ENCODE results near the gene SLAMF1.
"Not testable (repeated sequence)": the region's sequence is repeated elsewhere in the genome, so short reads cannot be mapped to it uniquely, and the experiment has no call there.

SLAMF1 gene

DNA sequence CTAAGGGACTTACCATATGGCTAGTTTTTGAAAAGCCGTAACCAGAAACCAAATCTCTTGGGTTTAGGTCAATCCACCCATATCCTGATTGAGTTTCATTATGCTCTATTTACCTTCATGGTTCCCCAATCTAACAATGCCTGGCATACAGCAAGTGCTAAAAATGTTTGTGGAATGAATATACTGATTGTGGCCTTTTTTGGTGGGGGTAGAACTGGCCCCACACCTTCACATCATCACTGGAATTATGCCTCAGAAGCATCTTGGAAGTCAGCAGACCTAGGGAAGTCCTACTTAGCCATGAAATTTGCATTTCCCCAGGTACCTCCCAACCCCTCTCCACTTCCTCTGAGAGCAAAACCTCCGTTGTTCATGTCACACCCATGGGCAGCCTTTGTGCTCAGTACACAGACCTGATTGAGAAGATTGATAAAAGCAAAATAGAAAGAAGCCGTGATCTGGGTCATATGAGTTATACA is 17.8 kb upstream of the SLAMF1 start:
- no peak for DNase-seq

DNA sequence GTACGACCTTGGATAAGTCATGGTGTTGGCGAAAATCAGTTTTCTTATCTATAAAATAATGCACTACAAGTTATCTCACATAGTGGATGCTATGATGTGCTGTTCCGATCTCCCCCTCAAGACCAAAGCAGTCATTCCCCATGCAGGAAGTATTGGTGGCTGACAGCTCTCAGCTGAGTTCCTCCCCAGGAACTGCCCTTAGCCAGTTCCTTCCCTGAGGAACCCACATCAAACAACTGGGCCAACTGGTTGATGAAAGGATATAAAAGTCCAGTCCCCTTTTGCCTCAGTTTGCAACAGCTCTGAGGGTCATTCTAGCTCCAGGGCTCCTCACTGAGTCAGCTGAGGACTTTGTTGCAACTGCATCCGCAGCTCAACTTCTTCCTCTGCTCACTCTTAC is 16.1 kb upstream of the SLAMF1 start:
- no peak for DNase-seq

DNA sequence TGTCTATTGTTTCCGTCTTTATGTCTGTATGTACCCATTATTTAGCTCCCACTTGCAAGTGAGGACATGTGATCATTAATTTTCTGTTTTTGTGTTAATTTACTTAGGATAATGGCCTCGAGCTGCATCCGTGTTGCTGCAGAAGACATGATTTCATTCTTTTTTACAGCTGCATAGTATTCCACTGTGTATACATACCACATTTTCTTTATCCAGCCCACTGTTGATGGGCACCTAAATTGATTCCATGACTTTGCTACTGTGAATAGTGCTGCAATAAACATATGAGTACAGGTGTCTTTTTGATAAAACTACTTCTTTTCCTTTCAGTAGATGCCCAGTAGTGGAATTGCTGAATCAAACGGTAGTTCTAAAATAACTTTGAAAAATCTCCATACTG is 12.7 kb upstream of the SLAMF1 start:
- no peak for DNase-seq

DNA sequence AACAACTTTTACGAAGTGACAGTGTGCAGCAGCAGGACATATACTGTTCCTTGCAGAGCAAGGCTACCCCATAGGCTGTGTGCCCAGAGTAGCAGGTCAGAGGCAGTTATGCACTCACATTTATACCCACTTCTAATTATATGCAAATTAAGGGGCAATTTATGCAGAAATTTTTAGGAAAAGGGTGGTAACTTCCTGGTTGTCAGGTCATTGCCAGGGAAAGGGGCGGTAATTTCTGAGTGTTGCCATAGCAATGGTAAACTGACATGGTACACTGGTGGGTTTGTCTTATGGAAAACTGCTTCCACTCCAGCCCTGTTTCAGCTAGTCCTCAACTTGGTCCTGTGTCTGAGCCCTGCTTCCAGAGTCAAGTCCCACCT is 12.0 kb upstream of the SLAMF1 start:
- no peak for DNase-seq

DNA sequence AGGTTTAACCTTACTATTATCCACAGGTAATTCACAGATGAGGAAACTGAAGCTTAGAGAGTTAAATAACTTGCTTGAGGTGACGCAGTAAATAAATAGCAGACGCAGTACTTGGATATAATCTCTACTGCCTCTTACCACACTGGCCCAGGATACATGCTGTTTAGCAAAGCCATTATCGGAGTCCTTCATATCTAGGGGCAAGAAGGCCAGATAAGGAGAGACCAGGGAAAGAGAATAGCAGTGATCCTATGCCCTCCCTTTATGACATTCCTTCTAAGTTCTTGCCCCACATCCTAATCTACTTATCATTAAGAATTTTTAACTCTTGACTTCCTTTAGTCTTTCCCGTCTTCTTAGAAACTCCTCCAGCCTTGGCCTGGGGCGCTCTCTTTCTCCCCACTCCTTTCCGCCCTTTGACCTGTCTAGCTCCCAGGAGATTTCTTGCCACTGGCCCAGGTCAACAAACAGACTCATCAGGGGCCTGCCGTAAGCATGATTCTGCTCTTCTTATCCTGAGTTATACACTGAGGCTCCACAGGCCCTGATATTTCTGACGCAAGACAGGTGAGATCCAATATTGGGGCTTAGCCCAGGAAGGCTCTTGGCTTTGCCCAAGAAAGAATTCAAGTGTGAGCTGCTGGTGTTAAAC is 11.4 kb upstream of the SLAMF1 start:
- DNase-seq, result no peak

DNA sequence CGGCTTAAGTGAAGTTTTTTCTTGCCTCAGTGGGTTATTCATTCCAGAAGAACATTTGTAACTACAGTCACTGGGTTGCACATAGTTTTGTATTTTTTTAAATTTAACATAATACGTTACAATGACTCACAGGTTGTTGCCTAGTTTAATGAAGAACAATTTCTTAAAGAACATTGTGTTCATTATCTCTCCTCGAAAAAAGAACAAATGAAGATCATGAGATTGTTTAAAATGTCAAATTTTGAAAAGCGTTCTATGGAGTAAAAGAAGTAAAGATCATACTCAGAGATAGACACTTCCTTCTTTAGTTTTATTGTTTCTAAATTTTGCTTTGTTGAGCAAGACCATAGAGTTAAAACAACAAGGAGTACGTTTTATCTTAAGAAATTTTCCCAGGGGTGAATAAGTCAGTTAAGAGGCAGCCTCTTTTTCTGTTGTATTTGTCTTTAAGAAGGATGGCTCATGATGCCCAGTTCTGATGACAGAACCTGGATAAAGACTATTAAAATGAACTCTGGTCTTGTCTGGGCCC is 10.5 kb upstream of the SLAMF1 start:
- DNase-seq, result no peak

DNA sequence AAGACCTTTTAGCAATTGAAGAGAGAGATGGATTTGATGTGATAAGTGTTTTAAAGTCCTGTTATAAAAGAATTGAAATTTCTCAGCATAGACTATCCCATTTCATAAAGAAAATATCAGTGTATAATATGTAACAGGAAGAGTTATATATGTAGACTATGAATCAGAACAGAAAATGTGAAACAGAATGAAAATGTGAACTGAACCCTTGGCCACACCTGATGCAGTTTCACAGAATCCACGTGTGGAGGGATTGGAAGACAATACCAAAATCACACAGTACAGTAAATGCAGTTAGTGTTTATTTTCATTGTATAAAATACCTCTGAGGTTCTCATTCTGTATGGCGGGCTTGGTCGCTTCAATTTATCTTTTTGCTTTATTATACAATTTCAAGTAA is 9.9 kb upstream of the SLAMF1 start:
- no peak for DNase-seq

DNA sequence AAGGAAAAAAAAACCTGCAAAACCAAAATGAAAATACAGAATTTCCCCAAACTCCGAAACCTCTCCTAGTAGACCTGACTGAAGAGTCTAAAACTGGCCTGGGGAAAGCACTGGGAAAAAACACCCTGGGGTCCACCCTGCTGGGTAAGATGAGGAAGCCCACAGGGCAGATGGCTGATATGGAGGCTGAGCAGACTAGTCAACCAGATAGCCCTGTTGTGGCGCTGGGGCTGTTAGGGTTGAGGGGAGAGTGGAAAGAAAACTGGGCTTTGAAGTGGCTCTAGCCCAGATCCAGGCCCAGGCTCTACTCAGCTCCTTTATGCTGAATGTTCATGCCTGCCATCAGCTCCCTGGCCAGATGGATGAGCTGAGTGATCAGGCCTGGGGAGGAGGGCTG is 6.8 kb upstream of the SLAMF1 start:
- no peak for DNase-seq

DNA sequence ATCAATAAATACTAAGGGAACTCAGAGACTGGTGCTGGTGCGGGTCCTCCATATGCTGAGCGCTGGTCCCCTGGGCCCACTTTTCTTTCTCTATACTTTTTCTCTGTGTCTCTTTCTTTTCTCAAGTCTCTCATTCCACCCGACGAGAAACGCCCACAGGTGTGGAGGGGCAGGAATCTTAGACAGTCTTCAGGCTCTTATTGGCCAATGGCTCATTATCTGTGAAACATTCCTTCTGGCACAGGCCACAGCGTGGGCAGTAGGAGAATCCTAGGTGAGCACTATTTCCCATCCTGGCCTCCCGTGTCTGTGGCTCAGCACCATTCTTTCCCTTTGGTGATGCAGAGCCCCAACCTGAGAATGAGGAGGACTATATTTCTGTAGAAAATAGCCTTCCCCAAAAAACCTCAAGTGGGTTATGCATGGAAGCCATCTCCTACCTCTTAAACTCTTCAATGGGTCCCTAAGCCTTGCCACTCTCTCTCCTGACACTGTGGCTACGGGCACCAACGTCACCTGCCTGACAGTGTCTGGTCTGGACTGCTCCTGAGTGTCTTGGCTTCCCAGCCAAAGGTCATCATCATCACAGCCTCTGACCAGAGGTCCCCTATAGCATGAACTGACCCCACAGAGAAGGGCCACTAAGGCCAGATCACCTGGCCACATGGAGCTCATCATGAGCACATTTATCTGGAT is 6.2 kb upstream of the SLAMF1 start:
- DNase-seq, result no peak

DNA sequence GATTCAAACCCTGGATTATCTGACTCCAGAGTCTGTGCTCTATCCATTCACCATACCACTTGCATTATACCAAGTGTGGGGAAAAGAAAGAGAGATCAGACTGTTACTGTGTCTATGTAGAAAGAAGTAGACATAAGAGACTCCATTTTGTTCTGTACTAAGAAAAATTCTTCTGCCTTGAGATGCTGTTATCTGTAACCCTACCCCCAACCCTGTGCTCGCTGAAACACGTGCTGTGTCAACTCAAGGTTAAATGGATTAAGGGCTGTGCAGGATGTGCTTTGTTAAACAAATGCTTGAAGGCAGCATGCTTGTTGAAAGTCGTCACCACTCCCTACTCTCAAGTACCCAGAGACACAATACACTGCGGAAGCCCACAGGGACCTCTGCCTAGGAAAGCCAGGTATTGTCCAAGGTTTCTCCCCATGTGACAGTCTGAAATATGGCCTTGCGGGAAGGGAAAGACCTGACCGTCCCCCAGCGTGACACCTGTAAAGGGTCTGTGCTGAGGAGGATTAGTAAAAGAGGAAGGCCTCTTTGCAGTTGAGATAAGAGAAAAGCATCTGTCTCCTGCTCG is 5.3 kb upstream of the SLAMF1 start:
- not testable (repeated sequence) for DNase-seq

DNA sequence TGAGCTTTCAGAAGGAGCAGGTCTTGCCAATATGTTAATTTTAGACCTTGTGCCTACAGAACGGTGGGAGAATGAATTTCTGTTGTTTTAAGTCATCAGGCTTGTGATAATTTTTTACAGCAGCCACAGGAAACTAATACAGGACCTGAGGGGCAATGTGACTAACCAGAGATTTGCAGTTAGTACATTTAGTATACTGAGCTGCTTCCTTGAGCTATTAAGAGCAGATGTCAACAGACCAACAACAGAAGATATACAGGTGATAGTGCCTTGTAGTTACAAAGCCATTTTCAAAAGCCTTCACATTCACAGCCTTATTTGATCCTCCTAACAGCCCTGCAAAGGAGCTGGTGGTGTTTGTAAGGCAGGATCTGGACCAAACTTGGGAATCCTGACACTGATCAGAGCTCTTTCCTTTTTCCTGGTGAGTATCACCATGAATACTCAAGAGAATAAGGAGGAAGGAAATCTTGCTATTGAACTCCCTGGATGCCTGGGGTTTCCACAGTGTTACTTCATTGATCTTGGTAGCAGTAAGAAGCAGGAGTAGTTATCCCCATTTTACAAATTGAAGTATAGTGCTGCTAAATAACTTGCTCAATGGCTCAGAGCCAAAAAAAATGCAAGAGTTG is 4.7 kb upstream of the SLAMF1 start:
- no peak for DNase-seq

DNA sequence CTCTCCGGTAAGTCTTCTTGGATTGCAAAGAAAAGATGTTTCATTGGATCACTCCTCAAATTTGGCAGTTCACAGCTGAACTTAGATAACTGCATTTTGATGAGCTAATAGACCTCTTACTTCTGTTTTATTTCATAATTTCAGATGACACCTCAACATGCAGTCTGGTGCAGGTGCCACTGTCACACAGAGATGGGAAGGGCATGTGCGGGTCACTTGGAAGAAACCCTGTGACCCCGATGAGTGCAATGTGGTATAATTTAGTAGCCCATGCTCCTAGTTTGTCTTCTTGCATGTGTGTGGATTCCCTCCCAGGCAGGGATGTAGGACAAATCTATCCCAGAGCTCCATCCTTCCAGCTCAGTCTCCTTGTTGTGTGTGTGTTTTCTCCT is 481 bp upstream of the SLAMF1 start:
- DNase-seq, result no peak

DNA sequence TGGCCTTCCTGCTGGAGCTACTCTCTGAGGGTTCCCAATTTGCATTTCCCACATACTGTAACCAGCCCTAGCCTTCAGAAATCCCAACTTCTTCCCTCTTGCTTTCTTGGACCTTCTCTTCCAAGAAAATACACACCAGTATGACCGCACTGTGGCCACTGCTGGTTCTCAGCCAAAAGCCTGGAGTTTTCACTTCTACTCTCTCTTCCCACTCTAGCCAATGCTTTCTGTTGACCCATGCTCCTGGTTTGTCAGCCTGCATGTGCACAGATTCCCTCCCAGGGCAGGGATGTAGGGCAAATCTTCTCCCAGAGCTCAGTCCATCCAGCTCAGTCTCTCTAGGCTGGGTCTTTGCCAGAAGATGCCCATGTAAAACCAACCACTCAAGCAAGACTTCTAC is 664 bp downstream of the SLAMF1 start:
- no peak for DNase-seq

DNA sequence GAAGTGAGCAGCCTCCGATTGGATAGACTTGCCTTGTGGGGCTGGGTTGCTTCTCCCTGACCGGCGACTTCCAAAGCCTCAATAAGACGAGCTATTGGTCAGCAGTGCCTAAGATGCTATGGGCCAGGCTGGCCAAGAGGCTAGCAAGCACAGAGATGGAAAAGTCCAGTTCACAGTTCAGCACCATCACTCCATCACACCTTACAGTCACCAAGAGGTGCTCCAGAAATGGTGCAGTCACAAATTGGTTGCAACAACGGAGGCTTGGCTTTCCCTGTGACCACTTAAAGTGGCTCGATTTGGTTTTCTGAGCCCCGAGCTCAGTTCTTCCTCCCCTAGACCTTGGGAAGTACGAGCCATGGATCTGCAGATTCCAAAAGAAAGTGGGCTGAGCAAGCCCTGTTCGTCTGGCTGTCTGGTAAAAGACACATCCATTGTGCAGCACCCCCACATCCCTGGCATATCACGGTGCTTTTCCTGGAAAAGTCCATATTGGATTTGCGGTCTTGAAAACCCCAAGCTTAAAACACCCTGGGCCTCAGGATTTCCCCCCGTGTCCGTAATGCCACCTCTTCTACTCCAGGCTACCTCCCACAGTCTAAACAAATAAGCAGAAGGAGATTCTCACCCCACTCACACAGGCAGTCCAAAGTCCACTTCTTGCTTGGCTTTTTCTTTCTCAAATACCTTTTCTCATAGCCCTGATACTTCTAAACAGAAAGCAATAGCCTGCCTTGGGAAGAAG is 1.3 kb downstream of the SLAMF1 start:
- DNase-seq, result no peak

DNA sequence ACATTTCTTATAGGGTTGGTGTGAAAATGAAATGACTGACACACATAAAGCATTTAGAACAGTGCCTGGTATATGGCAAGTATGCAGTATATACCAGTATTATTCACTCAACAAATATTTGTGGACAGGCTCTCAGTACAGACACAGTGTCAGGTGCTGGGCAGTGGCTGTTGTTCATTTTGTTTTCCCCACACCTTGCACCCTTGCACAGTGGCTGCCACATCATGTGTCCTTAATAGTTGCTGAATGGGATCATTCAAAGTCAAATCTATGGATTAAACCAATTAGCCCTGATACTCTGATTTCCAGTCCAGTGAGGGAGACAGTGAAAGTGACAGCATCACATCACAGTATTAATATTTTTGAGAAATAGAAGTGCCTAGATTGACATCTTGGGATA is 2.4 kb downstream of the SLAMF1 start:
- no peak for DNase-seq

DNA sequence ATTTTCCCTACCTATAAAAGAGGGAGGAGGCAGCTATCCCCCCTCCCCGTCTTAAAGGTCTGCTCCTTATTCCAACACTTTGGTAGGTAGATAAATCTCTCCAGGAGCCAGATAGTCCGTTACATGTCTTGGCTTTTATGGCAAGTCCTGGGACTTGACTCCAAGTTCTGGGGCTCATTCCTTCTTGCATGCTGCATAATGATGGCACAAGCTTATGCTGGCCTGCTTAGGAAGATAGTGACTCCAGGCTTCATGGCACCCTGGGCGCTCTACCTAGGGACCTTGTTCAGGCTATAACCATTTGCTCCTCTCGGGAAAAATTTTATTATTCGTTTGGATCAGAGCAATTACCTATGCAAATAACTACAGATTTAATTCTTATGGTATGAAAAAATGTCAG is 3.7 kb downstream of the SLAMF1 start:
- no peak for DNase-seq

DNA sequence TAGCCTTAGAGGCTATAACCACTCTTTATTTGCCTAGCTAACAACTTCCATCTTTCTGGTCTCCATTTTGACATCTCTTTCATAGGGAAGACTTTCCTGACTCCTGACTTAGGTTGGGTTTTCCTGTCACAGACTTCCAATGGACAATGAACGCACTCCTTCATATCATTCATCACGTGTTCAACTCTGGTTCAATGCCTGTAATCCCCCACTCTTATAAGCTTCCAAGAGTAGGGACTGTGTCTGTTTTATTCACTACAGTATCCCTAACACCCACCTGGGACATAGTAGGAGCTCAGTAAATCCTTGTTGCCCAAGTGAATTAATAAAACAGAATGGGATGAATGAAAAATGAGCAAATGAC is 4.6 kb downstream of the SLAMF1 start:
- DNase-seq, result no peak

DNA sequence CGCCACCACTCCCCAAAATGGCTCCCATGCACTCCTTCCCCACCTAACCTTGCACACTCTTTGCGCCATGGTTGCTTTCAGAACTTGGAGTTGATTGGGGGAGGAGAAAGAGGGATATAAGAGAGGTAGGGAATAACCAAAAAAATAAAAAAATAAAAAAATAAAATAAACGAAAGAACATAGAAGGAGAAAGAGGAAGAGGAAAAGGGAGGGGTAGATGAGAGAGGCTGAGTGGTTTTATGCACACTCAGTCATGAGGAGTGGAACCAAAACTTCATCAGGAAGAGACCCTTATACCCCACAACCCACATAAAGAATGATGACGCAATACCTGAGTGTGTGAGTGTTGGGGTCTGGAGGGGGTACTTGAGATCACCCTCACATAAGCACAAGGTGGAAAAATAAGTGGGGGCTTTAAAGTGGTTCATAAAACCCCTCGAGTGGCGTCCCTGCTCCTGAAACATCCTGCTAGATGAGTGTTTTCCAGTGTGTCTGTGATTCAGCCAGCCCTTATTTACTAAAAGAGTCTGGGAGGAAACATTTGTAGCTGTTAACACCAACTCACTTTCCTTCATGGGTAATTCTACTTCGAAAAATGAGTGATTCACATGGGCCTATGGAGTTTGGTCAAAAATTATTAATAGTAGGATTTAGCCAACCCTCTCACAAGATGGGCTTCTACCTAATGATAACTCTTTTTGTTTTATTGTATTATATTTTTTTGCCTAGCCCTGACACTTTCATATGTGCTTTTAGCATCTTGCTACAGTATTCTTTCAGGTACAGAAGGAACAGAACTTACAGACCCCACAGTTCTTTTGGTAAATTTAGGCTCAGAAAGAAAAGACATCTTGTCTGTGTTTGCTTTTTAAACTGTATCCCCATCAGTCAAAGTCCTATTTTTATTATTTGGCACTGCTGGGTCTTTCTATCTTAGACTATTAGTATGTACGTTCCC is 5.2 kb downstream of the SLAMF1 start:
- no peak for DNase-seq

DNA sequence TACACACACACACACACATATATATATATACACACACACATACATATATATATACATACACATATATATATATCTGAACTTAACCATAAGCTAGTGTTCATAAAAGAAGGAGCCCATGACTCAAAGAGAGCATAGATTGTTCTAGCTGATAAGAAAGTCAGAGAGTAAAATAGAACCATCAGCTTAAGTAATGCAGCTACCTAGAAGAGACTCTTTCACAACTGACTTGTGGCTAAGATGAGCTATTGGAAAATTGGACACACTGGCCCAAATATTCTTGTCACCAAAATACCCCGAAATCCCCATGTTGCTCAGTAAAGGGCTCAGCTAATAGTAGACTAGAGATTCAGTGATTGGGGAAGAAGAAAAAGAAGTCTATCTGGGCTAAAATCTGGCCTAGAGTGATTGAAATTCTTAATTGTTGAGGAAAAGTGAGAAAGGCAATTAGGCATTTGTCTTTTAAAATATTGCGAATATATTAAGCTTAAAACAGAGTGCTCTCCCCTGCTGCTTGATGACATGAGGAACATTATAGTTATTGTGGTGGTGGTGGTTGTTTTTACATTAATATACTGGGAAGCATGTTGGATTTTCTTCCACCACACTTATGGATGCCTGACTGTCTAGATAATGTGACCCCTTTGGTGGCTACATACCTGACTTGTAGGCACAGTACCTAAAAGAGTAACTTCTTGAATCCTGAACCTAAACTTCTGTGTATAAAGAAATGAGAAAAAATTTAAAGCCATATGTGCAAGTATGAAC is 6.3 kb downstream of the SLAMF1 start:
- DNase-seq, result no peak

DNA sequence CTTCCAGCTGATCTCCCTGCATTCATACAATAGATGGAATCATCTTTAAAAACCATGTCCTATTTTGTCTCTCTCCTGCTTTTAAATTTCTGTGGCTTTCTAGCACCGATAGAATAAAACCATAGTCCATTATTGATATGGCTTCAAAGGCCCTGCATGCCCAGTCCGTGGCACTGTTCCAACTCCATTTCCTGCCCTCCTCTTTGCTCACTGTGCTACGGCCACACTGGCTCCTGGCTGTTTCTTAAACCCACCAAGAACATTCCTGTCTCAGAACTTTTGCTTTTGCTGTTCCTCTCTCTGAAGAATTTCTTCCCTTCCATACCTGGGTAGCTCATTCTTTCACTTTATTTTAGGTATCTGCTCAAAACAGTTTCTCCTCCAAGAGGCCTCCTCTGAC is 7.2 kb downstream of the SLAMF1 start:
- DNase-seq, result no peak

DNA sequence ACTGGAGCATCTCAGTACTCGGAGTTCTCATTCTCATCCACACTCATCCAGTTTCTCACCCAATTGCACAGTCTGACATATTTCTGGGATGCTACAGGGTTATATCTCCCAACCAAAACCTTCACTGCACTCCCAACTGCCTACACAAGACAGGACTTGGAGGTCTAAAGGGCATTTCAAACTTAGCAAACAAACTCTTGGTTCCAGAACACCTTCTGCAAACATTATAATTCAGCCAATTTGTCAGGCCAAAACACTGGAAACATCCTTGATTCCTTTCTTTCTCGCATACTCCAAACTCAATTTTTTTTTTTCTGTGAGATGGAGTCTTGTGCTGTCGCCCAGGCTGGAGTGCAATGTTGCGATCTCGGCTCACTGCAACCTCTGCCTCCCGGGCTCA is 7.9 kb downstream of the SLAMF1 start:
- DNase-seq, result no peak
